ENCODE data around the gene LMAN1L.

The LMAN1L gene

GRCh38 chr15:74809956-74810355 is 2.7 kb upstream of the LMAN1L start:
- in situ Hi-C loops (cut with MboI; ENCODE audit: low sequenced_read_pairs), result no loop called here

- in situ Hi-C loops (cut with MboI; ENCODE audit: low sequenced_read_pairs), result no loop called here
Observed at GRCh38 chr15:74815121-74815934, 2.7 kb downstream of the LMAN1L start.

- in situ Hi-C loops (cut with MboI; ENCODE audit: low sequenced_read_pairs), result no loop called here
Observed at GRCh38 chr15:74815961-74816360, 3.3 kb downstream of the LMAN1L start.

DNA sequence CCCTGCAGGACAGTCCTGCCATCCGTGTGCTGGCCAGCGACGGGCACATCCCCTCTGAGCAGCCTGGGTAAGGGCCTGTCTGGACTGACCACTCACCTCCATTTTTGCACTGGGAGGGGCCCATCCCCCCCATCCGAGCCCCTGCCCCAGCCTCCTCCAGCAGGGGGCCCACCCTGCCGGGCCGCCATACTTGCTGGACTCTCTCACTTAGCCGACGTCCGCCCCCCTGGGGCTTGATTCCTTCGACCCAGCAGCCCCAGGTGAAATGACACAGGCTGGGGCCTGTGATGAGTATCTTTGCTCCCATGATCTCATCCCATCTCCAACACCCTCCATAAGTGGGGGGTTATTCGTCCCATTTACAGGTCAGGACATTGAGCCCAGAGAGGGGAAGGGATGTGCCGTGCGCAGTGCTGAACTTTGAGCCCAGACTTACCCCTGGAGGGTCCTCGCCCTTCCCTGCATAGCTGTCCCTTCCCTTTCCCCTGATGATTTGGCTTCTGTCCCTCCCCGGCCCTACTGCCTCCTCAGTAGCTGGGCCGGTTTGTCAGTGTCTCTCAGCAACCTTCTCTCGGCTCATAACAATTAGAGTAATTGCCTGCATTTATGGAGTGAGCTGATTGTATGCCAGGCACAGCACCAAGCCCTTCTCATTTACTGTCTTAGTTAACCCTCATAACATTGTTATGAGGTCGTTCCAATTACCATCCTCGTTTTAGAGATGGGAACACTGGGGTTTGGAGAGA is 4.2 kb downstream of the LMAN1L start:
- in situ Hi-C loops (cut with MboI; ENCODE audit: low sequenced_read_pairs), result no loop called here

- in situ Hi-C loops (cut with MboI; ENCODE audit: low sequenced_read_pairs), result no loop called here
Observed at GRCh38 chr15:74817370-74817737, 4.7 kb downstream of the LMAN1L start.

DNA sequence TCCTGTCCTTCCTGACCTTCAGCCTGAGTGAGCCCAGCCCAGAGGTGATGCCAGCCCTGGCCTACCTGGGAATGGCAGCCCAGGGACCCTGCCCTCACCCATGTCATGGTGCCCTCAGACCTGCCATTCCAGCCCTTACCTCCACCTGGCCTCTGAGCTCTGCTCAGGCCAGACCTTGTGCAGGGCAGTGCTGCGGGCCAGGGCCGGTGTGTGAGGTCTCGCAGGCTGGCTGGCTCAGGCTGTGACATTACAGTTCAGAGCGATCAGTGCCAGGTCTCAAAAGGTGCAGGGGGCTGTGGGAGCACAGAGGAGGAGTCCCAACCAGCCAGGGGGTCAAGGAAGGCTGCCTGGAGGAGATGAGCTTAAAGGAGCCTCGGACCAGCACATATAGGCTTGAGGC is 7.4 kb downstream of the LMAN1L start:
- in situ Hi-C loops (cut with MboI; ENCODE audit: low sequenced_read_pairs), result no loop called here

GRCh38 chr15:74821091-74821789 is 8.6 kb downstream of the LMAN1L start:
- in situ Hi-C loops (cut with MboI; ENCODE audit: low sequenced_read_pairs), result no loop called here

DNA sequence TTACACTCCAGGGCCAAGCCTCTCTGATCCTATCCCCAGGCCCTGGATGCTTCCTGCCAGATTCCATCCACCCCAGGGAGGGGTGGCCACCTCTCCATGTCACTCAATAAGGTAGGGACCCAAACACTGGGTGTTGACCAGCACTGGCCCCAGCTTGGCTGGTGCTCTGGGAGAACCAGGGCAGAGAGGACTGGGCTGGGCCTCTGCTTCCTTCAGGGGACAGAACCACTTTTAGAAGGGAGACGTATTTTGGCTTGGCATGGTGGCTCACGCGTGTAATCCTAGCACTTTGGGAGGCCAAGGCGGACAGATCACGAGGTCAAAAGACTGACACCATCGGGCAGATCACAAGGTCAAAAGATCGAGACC is 9.1 kb downstream of the LMAN1L start:
- in situ Hi-C loops (cut with MboI; ENCODE audit: low sequenced_read_pairs), result no loop called here

GRCh38 chr15:74822233-74822632 is 9.6 kb downstream of the LMAN1L start:
- in situ Hi-C loops (cut with MboI; ENCODE audit: low sequenced_read_pairs), result no loop called here

GRCh38 chr15:74823324-74823723 is 10.7 kb downstream of the LMAN1L start:
- in situ Hi-C loops (cut with MboI; ENCODE audit: low sequenced_read_pairs), result no loop called here

DNA sequence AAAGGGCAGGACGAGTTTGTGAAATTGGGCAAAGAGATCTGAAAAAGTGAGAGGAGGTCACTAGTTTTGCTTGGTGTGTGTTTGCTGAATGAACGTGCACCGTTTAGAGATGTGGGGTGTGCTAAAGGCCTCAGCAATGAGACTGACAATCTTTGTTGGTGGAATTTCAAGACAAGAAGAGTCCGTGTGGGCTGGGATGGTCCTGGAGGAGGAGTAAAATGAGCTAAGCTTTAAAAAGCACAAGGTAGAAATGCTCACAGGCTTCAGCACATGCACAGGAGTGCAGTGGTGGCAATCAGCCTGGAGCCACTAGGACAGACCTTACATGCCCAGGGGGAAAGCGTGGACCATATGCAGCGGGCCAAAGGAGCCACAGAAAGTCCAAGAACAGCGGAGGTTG is 12.3 kb downstream of the LMAN1L start:
- in situ Hi-C loops (cut with MboI; ENCODE audit: low sequenced_read_pairs), result no loop called here

DNA sequence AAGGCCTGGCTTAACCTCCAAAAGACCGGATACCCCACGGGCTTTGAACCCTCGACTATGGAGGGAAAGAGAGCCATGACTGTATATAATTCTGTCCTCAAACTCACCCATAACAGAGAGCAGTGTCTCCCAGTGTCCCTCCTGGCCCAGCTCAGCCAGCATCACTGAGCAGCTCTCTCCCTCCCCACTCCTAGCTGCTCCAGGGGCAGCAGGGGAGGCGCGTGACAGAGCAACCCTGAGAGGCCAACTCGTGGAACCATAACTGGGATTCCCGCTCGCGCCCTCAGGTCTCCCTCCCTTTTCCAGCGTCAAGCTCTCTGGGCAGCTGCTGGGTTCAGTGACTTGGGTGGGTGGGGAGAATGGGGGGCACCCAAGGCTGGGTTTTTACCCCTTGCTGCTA is 13.2 kb downstream of the LMAN1L start:
- in situ Hi-C loops (cut with MboI; ENCODE audit: low sequenced_read_pairs), result no loop called here

DNA sequence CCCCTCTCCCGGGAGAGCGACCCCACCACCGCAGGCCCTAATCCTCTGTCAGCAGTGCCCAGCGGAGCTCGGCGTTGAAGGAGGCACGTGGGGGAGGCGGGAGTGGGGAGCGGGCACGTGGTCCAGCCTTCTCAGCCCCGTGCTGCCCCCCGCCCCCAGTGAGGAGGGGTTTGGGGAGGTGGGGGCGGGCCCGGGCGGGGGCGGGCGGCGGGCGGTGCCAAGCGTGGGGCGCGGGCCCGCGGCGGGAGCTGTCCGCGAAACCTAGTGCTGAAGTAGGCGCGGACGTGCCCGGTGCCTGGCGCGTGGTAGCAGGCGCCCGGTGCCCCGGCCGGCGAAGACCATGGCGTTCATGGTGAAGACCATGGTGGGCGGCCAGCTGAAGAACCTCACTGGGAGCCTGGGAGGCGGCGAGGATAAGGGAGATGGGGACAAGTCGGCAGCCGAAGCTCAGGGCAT is 13.8 kb downstream of the LMAN1L start, which contains the start of gene CPLX3:
CPLX3 (plus strand) TSS at position 264 of the 456 bp plus-strand sequence; CDS start at position 341, 77 bp downstream.
- in situ Hi-C loops (cut with MboI; ENCODE audit: low sequenced_read_pairs), result no loop called here

DNA sequence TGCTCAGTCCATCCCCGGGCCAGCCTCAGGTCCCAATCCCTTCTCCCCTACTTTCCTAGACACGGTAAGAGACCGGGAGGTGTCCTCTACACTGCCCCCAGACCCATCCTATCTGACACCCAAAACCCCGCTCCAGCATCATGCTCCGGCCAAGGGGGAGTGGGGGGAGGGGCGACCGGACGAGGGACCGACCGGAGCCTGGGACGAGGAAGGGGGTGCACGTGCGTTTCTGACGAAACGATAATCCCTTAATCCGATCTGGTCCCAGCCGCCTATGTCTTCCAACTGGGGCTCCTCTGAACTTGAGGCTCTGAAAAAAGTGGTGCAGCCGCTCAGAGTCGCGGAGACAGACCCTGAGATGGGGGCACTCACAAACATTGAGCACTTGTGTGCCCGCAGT is 14.3 kb downstream of the LMAN1L start:
- in situ Hi-C loops (cut with MboI; ENCODE audit: low sequenced_read_pairs), result no loop called here

DNA sequence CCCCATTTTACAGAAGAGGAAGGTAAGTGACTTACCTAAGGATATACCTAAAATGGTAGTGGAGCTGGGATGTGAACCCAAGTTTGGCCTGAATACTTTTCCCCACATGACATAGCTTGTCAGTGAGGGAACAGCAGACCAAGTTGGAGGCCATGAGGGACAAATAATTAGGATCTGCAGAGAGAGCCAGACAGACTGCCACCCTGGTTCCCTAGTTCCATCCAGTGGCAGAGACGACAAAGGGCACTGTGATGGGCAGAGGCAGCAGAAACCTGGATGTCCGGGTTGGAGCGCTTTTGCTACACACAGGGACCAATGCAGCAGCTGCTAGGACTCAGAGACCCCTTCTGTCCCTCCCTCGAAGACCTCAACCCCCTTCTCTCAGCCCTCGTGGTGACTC is 15.0 kb downstream of the LMAN1L start:
- in situ Hi-C loops (cut with MboI; ENCODE audit: low sequenced_read_pairs), result no loop called here

GRCh38 chr15:74828835-74829234 is 16.2 kb downstream of the LMAN1L start:
- in situ Hi-C loops (cut with MboI; ENCODE audit: low sequenced_read_pairs), result no loop called here

DNA sequence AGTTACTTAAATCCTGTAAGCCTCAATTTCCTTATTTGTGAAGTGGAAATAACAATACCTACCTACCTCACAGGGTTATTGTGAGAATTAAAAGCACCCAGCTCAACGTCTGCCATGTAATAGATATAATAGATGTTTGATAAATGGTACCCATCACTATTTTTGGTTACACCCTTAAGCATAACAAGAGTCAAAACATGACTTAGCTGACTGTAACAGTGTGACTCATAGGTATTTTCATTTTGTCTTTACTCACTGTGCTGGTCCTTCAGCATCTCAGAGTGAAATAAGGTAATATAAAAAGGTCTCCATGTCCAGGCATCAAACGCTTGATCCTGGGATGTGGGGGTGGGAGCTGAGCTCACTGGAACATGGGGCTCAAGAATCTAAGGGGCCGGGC is 16.9 kb downstream of the LMAN1L start:
- in situ Hi-C loops (cut with MboI; ENCODE audit: low sequenced_read_pairs), result no loop called here

DNA sequence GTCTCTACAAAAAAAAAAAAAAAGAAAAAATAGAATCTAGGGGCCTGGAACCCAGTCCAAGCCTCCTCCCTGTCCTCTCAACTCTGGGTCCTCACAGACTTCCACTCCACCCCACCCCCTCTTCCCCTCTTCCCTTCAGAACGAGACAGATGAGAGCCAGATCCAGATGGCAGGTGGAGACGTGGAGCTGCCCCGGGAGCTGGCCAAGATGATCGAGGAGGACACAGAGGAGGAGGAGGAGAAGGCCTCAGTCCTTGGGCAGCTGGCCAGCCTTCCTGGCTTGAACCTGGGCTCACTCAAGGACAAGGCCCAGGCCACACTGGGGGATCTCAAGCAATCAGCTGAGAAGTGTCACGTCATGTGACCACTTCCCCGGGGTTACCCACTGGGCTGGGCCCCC is 17.4 kb downstream of the LMAN1L start:
- in situ Hi-C loops (cut with MboI; ENCODE audit: low sequenced_read_pairs), result no loop called here

- in situ Hi-C loops (cut with MboI; ENCODE audit: low sequenced_read_pairs), result no loop called here
Observed at GRCh38 chr15:74830868-74831267, 18.2 kb downstream of the LMAN1L start.

DNA sequence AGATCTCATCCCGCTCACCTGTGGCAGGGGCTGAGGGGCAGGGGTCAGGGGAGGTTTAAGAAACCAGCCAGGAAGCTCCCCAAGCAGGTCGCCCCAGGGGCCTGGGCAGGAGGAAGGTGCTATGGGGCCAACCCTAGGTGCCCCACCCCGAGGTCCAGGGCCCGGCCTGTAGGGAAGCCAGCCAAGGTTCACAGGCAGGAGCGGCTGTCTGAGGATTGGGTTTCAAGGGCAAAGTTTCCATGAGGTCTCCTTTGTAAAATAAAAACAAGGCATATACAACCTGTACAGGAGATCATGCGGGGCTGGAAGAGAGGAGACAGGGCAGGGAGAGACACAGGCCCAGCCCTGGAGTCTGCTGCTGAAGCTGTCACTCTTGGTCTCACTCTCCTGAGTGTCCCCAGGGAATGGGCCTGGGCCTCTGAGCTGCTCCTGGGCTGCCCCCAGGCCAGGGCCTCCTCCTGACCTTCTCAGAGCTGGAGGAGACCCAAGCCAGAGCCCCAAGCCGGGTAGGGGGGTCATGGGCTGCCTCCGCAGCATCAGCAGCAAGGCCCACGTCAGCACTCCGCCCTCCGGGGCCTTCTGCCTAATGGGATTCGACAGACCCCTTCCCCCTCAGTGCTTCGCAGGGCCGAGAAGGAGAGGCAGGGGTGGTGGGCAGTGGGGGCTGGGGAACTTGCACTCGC is 19.3 kb downstream of the LMAN1L start:
- in situ Hi-C loops (cut with MboI; ENCODE audit: low sequenced_read_pairs), result no loop called here

GRCh38 chr15:74832826-74833225 is 20.2 kb downstream of the LMAN1L start:
- in situ Hi-C loops (cut with MboI; ENCODE audit: low sequenced_read_pairs), result no loop called here
